Motor neuron (in vitro differentiated cells): ENCODE measurements around the gene SLC52A3. TPM values are rescaled to one million over a fixed set of nuclear protein-coding genes. Genes with fewer than 3 reads are reported as not detected.

Source experiments
- ATAC-seq, 8 experiments: fragments of 200-7000 bp; cut with Tn5 transposase; replicated peaks in 6 of 8; 2 replicates each; pipeline ENCODE4 v1.8.0; 2021; ENCODE audit warnings: mild to moderate bottlenecking in 8 of 8, moderate library complexity in 8 of 8
- H3K27ac ChIP-seq, 2 donors: fragments of 250-450 bp; sonication (Bioruptor Pico); 2 replicates each; pipeline ENCODE4 v1.9.0; 2021; ENCODE audit warnings: antibody characterized with exemption in 2 of 2, mild to moderate bottlenecking in 2 of 2, moderate library complexity in 1 of 2
- H3K4me1 ChIP-seq, 2 donors: fragments of 250-450 bp; sonication (Bioruptor Pico); replicated peaks in 1 of 2; 2 replicates each; pipeline ENCODE4 v1.6.1; 2021; ENCODE audit warnings: antibody characterized with exemption in 2 of 2, mild to moderate bottlenecking in 2 of 2, moderate library complexity in 1 of 2
- H3K4me3 ChIP-seq, 5 donors: fragments of 250-450 bp; sonication (Bioruptor Pico); 2 replicates each; pipeline ENCODE4 v1.9.0; 2021; ENCODE audit warnings: antibody characterized with exemption in 5 of 5, mild to moderate bottlenecking in 5 of 5, moderate library complexity in 4 of 5
- WGBS, 10 experiments: fragments of 450-650 bp; shearing (Covaris generic); methylation state at CpG; one replicate each; pipeline ENCODE4 v1.0.0; 2022; 5-methylcytosine and 5-hydroxymethylcytosine counted together
- in situ Hi-C, 9 experiments: fragments of 400-800 bp; cut with MboI; loops; one replicate each; pipeline ENCODE4 v1.15.0; 2021; ENCODE audit warnings: low sequenced_read_pairs in 9 of 9, low pct_unique_long_range_greater_than_20kb in 2 of 9; ENCODE audit not compliant: unreplicated experiment in 9 of 9
- total RNA-seq, 8 experiments: library from RNA; unstranded; fragments of 300-600 nt; gene quantifications; 2 replicates each; pipeline versions ENCODE4 v1.2.3 to v1.2.4, GENCODE V29; 2022

The SLC52A3 gene
- total RNA-seq, 8 experiments from 2014 or later: 0.08 to 0.95 (median 0.28) TPM; not detected in 2

DNA sequence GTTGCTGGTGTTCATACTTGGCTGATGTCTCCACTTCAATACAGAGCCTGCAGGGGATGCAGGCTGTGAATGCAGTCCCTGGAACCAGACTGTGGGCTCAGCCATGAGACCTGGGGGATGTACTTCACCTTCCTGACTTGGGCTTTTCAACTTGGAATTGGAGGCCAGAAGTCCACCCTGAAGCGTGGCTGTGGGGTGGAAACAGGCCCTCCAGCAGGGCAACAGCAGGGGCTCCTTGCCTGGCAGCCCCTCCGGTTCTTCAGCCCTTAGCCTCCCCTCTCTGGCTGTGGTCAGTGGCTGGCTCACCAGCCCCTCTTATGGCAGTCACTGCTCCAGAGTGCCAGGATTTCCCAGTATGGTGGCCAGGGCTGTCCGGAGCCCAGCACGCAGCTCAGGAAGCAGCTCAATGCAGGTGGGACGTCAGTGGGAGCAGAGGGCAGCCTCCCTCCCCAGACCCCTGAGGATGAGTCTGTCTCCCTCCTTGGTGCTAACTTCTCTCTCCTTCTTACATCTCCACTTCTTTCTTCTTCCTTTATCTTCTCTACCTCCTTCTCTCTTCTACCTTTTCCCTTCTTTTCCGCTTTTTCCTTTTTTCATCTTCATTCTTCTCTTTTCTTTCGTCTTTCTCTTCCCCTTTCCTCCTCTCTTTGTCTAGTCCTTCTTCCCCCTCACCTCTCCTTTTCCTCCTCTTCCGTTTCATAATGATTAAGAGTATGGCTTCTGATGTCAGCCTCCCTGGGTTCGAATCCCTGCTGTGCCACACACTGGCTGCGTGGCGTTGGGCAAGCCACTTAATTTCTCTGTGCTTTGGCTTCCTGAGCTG lies 45.3 kb downstream of the SLC52A3 start:
- ATAC-seq: no peak
- WGBS, 10 experiments: 36 to 82% (median 77%) methylated on average over 3 to 10 of the region's 11 CpGs; no CpG with 5 or more reads in 1 of the 10 experiments
- Histone ChIP-seq H3K4me1 (peaks cover 11 to 16% of the 10 kb centered on the region in 2 donors), H3K27ac (no peak overlapping the region), H3K4me3 (no peak overlapping the region)
- in situ Hi-C loops: no loop called here

GRCh38 chr20:721876-722275 lies 46.4 kb downstream of the SLC52A3 start:
- Histone ChIP-seq H3K4me1 (peaks cover 11 to 16% of the 10 kb centered on the region in 2 donors), H3K4me3 (no peak overlapping the region), H3K27ac (no peak overlapping the region)
- 0 to 86% (median 77%) methylated on average over 2 to 4 of the region's 4 CpGs; no CpG with 5 or more reads in 5 of the 10 experiments for WGBS, 10 experiments
- in situ Hi-C loops: no loop called here
- no peak for ATAC-seq

DNA sequence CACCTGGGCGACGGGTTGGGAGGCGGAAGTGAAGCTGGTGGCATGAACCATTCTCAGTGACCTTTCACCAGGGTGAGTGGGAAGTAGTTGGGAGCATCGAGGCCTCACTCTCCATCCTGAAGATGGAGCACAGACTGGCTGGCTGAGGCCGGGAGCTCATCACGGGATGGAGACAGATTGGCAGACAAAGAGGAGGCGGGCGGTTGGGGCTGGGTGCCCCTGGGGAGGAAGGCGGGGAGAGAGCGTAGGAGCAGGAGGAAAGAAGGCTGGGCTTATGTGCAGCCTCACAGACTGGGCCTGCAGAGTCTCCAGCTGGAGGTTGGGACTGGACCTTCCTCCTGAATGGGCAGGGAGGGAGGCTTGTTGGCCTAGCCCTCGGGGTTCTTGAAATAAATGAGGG lies 48.5 kb downstream of the SLC52A3 start:
- Histone ChIP-seq H3K27ac (peak overlapping the region; percentile 4 to 13), H3K4me1 (peaks cover 11 to 16% of the 10 kb centered on the region in 2 donors), H3K4me3 (no peak overlapping the region)
- ATAC-seq: peak in 7 of 8 experiments; percentile 29 to 98 (median 90)
- 0 to 68% (median 16%) methylated on average over 1 to 5 of the region's 11 CpGs; no CpG with 5 or more reads in 6 of the 10 experiments for WGBS, 10 experiments
- in situ Hi-C loops: no loop called here

- 20 to 91% (median 49%) methylated on average over 1 to 4 of the region's 5 CpGs; no CpG with 5 or more reads in 6 of the 10 experiments for WGBS, 10 experiments
- no peak overlapping the region for H3K27ac ChIP-seq
- ATAC-seq: no peak
- in situ Hi-C loops: no loop called here
- H3K4me1 ChIP-seq: peaks cover 11 to 16% of the 10 kb centered on the region in 2 donors
- no peak overlapping the region for H3K4me3 ChIP-seq
These were observed 49.2 kb downstream of the SLC52A3 start for GRCh38 chr20:719068-719467.

DNA sequence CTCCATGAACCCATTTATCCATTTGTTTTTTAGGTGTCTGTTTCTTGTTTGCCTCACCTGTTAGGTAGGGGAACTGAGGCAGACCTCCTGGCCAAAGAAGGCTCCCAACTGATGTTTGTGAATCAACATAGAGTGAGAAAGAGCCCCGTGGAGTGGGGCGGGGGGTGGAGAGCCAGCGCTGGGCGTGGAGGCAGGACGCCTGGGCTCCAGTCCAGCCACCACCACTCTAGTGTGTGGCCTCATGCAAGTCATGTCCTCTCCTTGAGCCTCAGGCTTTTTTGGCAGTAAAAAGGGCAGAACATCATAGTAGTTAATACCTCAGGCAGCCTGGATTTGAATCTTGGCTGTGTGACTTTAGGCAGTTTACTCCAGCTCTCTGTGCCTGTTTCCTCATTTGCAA lies 50.5 kb downstream of the SLC52A3 start:
- peak in 3 of 8 experiments; percentile 30 to 95 (median 95) for ATAC-seq
- WGBS, 10 experiments: 0 to 100% (median 60%) methylated on average over 1 of the region's 5 CpGs; no CpG with 5 or more reads in 7 of the 10 experiments
- H3K4me1 ChIP-seq: peaks cover 11 to 16% of the 10 kb centered on the region in 2 donors
- in situ Hi-C loops: no loop called here
- no peak overlapping the region for H3K4me3 ChIP-seq
- H3K27ac ChIP-seq: no peak overlapping the region

DNA sequence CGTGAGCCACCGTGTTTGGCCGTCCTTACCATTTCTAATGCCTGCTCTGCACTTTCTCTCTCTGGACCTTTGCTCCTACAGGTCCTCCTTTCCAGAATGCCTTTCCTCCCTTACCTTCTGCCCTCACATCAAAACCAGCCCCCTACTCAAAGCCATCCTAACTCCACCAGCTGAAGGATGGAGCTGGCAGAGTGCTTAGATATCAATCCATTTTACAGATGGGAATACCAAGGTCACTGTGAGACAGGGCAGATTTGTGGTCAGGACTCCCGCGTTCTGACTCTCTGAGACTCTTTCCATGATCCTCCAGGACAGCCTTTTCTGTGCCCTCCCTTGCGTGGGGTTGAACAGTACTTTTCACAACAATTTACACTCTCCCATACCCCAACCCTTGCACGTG lies 51.0 kb downstream of the SLC52A3 start:
- peaks cover 11 to 16% of the 10 kb centered on the region in 2 donors for H3K4me1 ChIP-seq
- no peak overlapping the region for H3K27ac ChIP-seq
- WGBS, 10 experiments: 15 to 95% (median 66%) methylated on average over 1 to 7 of the region's 7 CpGs; no CpG with 5 or more reads in 2 of the 10 experiments
- in situ Hi-C loops: no loop called here
- no peak overlapping the region for H3K4me3 ChIP-seq
- ATAC-seq: no peak

GRCh38 chr20:714453-714852 lies 53.8 kb downstream of the SLC52A3 start:
- 0 to 91% (median 61%) methylated on average over 2 of the region's 2 CpGs; no CpG with 5 or more reads in 1 of the 10 experiments for WGBS, 10 experiments

GRCh38 chr20:711576-711975 lies 56.7 kb downstream of the SLC52A3 start:
- in situ Hi-C loops: no loop called here
- ATAC-seq: no peak
- H3K27ac ChIP-seq: no peak overlapping the region
- H3K4me3 ChIP-seq: no peak overlapping the region
- peaks cover 27% of the 10 kb centered on the region in 2 donors for H3K4me1 ChIP-seq
- 0 to 86% (median 80%) methylated on average over 1 to 2 of the region's 2 CpGs; no CpG with 5 or more reads in 7 of the 10 experiments for WGBS, 10 experiments

More at GRCh38 chr20:714453-714852, 53.8 kb downstream of the SLC52A3 start:
- Histone ChIP-seq H3K4me3 (no peak overlapping the region), H3K4me1 (peaks cover 10 to 18% of the 10 kb centered on the region in 2 donors), H3K27ac (no peak overlapping the region)
- in situ Hi-C loops: no loop called here
- ATAC-seq: no peak

- H3K4me3 ChIP-seq: no peak overlapping the region
- 31 to 91% (median 82%) methylated on average over 7 to 18 of the region's 19 CpGs; no CpG with 5 or more reads in 5 of the 10 experiments for WGBS, 10 experiments
- H3K4me1 ChIP-seq: peaks cover 27% of the 10 kb centered on the region in 2 donors
- H3K27ac ChIP-seq: peak overlapping the region; percentile 36 to 57
- ATAC-seq: peak in 2 of 8 experiments; percentile 1 to 13
- in situ Hi-C loops: no loop called here
These were observed 57.4 kb downstream of the SLC52A3 start for GRCh38 chr20:710780-711450.

Other genes with a start within 250 kb of the SLC52A3 start
- gene CSNK2A1, start 224.7 kb downstream of the SLC52A3 start, total RNA-seq: 100 to 1,000 TPM; 107 to 180 (median 148) TPM
- gene TCF15, start 158.2 kb downstream of the SLC52A3 start, total RNA-seq: 1 to 10 TPM in 3 of 8 experiments, under 1 TPM in 4, not detected in 1; 0.14 to 1.3 (median 1.00) TPM
- 10 to 100 TPM in 4 of 8 experiments, 1 to 10 TPM in 4; 7.1 to 51.6 (median 16.2) TPM for gene SRXN1, start 115.3 kb downstream of the SLC52A3 start, total RNA-seq
- 10 to 100 TPM in 1 of 8 experiments, 1 to 10 TPM in 3, under 1 TPM in 3, not detected in 1; 0.29 to 11.0 (median 4.2) TPM for gene SCRT2, start 92.7 kb downstream of the SLC52A3 start, total RNA-seq
- 10 to 100 TPM in 1 of 8 experiments, 1 to 10 TPM in 6, under 1 TPM in 1; 0.86 to 14.9 (median 3.5) TPM for gene FAM110A, start 65.2 kb upstream of the SLC52A3 start, total RNA-seq
- gene ANGPT4, start 147.8 kb upstream of the SLC52A3 start, total RNA-seq: under 1 TPM in 5 of 8 experiments, not detected in 3; 0.05 to 0.28 (median 0.08) TPM
- under 1 TPM in 7 of 8 experiments, not detected in 1; 0.05 to 0.81 (median 0.28) TPM for gene RSPO4, start 233.8 kb upstream of the SLC52A3 start, total RNA-seq